Spinal cord (tissue), 10 donors: Measurements from ENCODE around the gene CTPS2. TPM values are rescaled to one million over a fixed set of nuclear protein-coding genes. Genes with fewer than 3 reads are reported as not detected.
A peak's percentile ranks its signal among the peaks of the same experiment; 100 is the strongest.
"Not testable (repeated sequence)": the region's sequence is repeated elsewhere in the genome, so short reads cannot be mapped to it uniquely, and the experiment has no call there.

Experiments
- DNase-seq, 6 donors: peaks; one replicate each; pipeline versions ENCODE4 v3.0.0 to v3.0.0-alpha.2; 2013 to 2015; ENCODE audit warnings: low spot score in 6 of 6, low read depth in 4 of 6
- H3K27ac ChIP-seq: one replicate; pipeline ENCODE4 v1.5.1; 2013; ENCODE audit warnings: low read depth, low read length, control low read depth
- H3K27me3 ChIP-seq: one replicate; pipeline ENCODE4 v1.6.1; 2013; ENCODE audit warnings: low read length; ENCODE audit not compliant: control insufficient read depth, insufficient read depth
- H3K36me3 ChIP-seq: one replicate; pipeline ENCODE4 v1.6.1; 2013; ENCODE audit warnings: low read length; ENCODE audit not compliant: control insufficient read depth, insufficient read depth
- H3K4me1 ChIP-seq: one replicate; pipeline ENCODE4 v1.6.1; 2013; ENCODE audit warnings: low read length; ENCODE audit not compliant: control insufficient read depth, insufficient read depth
- H3K4me3 ChIP-seq: one replicate; pipeline ENCODE4 v1.5.1; 2013; ENCODE audit warnings: low read depth, low read length, control low read depth
- H3K9me3 ChIP-seq: one replicate; pipeline ENCODE4 v1.6.1; 2013; ENCODE audit warnings: low read length; ENCODE audit not compliant: control insufficient read depth, insufficient read depth
- WGBS: methylation state at CpG from one replicate; pipeline ENCODE4 v1.1.5; 2013; ENCODE audit warnings: missing lambda C conversion rate; ENCODE audit not compliant: insufficient coverage; 5-methylcytosine and 5-hydroxymethylcytosine counted together
- polyA plus RNA-seq, 2 donors: library from polyadenylated mRNA; unstranded; fragments of 120-200 nt; gene quantifications; one replicate each; pipeline ENCODE4 v1.2.1, GENCODE V29; 2013; ENCODE audit not compliant: insufficient read length in 2 of 2
- total RNA-seq, 2 donors: library from RNA; depleted of rRNA in 1 of 2; stranded (reverse); fragments of 120-200 nt in 1 of 2; fragments of >200 nt in 1 of 2; gene quantifications; one replicate each; pipeline versions ENCODE4 v1.2.3 to v1.2.4, GENCODE V29; 2013 to 2014
- donor health status: healthy.

CTPS2 gene
- total and polyA plus RNA-seq, 4 donors = 23.8 to 28.9 (median 26.1) TPM

GRCh38 chrX:16718824-16719333 lies 6.4 kb upstream of the CTPS2 start:
- H3K4me1 ChIP-seq = peaks cover 17% of the 10 kb centered on the region
- peak overlapping the region; percentile 96 for H3K27ac ChIP-seq
- 1% methylated on average over 5 of the region's 6 CpGs for WGBS
- H3K27me3 ChIP-seq = peaks cover 16% of the 10 kb centered on the region
- H3K4me3 ChIP-seq = peak overlapping the region; percentile 95
- peaks cover 2% of the 10 kb centered on the region for H3K36me3 ChIP-seq
- DNase-seq = no peak
- H3K9me3 ChIP-seq = no peaks in the 10 kb centered on the region

GRCh38 chrX:16716451-16716850 lies 4.0 kb upstream of the CTPS2 start:
- not testable (repeated sequence) for H3K9me3 ChIP-seq, H3K4me3 ChIP-seq, H3K36me3 ChIP-seq, H3K27ac ChIP-seq, DNase-seq
- WGBS = 78% methylated on average over 3 of the region's 6 CpGs
- H3K4me1 ChIP-seq = peaks cover 21% of the 10 kb centered on the region
- peaks cover 37% of the 10 kb centered on the region for H3K27me3 ChIP-seq

GRCh38 chrX:16715638-16716037 lies 3.2 kb upstream of the CTPS2 start:
- not testable (repeated sequence) for H3K4me3 ChIP-seq, DNase-seq, H3K27ac ChIP-seq, H3K9me3 ChIP-seq, H3K36me3 ChIP-seq
- WGBS = no CpG with 5 or more reads among the region's 6 CpGs
- Histone ChIP-seq H3K27me3 (peaks cover 38% of the 10 kb centered on the region), H3K4me1 (peaks cover 17% of the 10 kb centered on the region)

GRCh38 chrX:16714504-16714903 lies 2.0 kb upstream of the CTPS2 start:
- Histone ChIP-seq H3K27ac (no peak overlapping the region), H3K9me3 (no peaks in the 10 kb centered on the region), H3K36me3 (peaks cover under 1% of the 10 kb centered on the region), H3K4me1 (peaks cover 10% of the 10 kb centered on the region), H3K4me3 (no peak overlapping the region), H3K27me3 (peaks cover 44% of the 10 kb centered on the region)
- DNase-seq = no peak
- 85% methylated on average over 5 of the region's 8 CpGs for whole genome bisulfite sequencing

- WGBS = under 1% methylated on average over 67 of the region's 67 CpGs
- Histone ChIP-seq H3K4me3 (peak overlapping the region; percentile 58), H3K4me1 (peaks cover 4% of the 10 kb centered on the region), H3K27me3 (peaks cover 43% of the 10 kb centered on the region), H3K9me3 (no peaks in the 10 kb centered on the region), H3K27ac (peak overlapping the region; percentile 77), H3K36me3 (no peaks in the 10 kb centered on the region)
- peak in 3 of 6 donors; percentile 7 to 57 (median 47) for DNase-seq
Measured at GRCh38 chrX:16711893-16712547, 449 bp downstream of the CTPS2 start.

GRCh38 chrX:16711219-16711811 lies 1.2 kb downstream of the CTPS2 start:
- Histone ChIP-seq H3K27ac (peak overlapping the region; percentile 40), H3K4me1 (peaks cover 4% of the 10 kb centered on the region), H3K9me3 (no peaks in the 10 kb centered on the region), H3K27me3 (peaks cover 39% of the 10 kb centered on the region), H3K4me3 (peak overlapping the region; percentile 58), H3K36me3 (no peaks in the 10 kb centered on the region)
- 49% methylated on average over 5 of the region's 9 CpGs for WGBS
- DNase-seq = peak in 1 of 6 donors; percentile 3

- peaks cover 2% of the 10 kb centered on the region for H3K4me1 ChIP-seq
- peaks cover 24% of the 10 kb centered on the region for H3K27me3 ChIP-seq
- WGBS = 97% methylated on average over 3 of the region's 3 CpGs
- no peaks in the 10 kb centered on the region for H3K36me3 ChIP-seq
- DNase-seq = no peak
- H3K4me3 ChIP-seq = no peak overlapping the region
- H3K27ac ChIP-seq = no peak overlapping the region
- H3K9me3 ChIP-seq = no peaks in the 10 kb centered on the region
Measured at GRCh38 chrX:16708016-16708415, 4.5 kb downstream of the CTPS2 start.

- Histone ChIP-seq H3K9me3 (no peaks in the 10 kb centered on the region), H3K4me3 (no peak overlapping the region), H3K4me1 (no peaks in the 10 kb centered on the region), H3K27me3 (peaks cover 14% of the 10 kb centered on the region), H3K36me3 (peaks cover 4% of the 10 kb centered on the region), H3K27ac (no peak overlapping the region)
- WGBS = 88% methylated on average over 2 of the region's 3 CpGs
- DNase-seq = no peak
Measured at GRCh38 chrX:16705370-16705769, 7.1 kb downstream of the CTPS2 start.

- H3K9me3 ChIP-seq = no peaks in the 10 kb centered on the region
- no peak overlapping the region for H3K27ac ChIP-seq
- H3K4me3 ChIP-seq = no peak overlapping the region
- no peak for DNase-seq
- WGBS = 84% methylated on average over 12 of the region's 15 CpGs
- H3K27me3 ChIP-seq = peaks cover 9% of the 10 kb centered on the region
- H3K36me3 ChIP-seq = peaks cover 4% of the 10 kb centered on the region
- H3K4me1 ChIP-seq = no peaks in the 10 kb centered on the region
Measured at GRCh38 chrX:16702700-16703599, 9.5 kb downstream of the CTPS2 start.
